CD4-positive, alpha-beta T cell treated with Interleukin-17A for 4 hours (primary cell): ENCODE data around the gene PKP1.

ENCODE experiments used
- DNase-seq: peaks from one replicate; pipeline ENCODE4 v3.0.0-alpha.2; 2020; ENCODE audit warnings: mixed read lengths

PKP1 gene

GRCh38 chr1:201310986-201311355 is 27.7 kb downstream of the PKP1 start:
- DNase-seq = no peak

GRCh38 chr1:201311356-201312011 is 28.2 kb downstream of the PKP1 start:
- DNase-seq = no peak

- no peak for DNase-seq
Measured at GRCh38 chr1:201312298-201312697, 29.0 kb downstream of the PKP1 start.

GRCh38 chr1:201313086-201313485 is 29.8 kb downstream of the PKP1 start:
- no peak for DNase-seq

- no peak for DNase-seq
Measured at GRCh38 chr1:201316556-201316955, 33.2 kb downstream of the PKP1 start.

GRCh38 chr1:201317551-201317950 is 34.2 kb downstream of the PKP1 start:
- DNase-seq = no peak

GRCh38 chr1:201318504-201319340 is 35.4 kb downstream of the PKP1 start:
- no peak for DNase-seq

- no peak for DNase-seq
Measured at GRCh38 chr1:201319631-201320030, 36.3 kb downstream of the PKP1 start.

GRCh38 chr1:201320168-201320788 is 37.0 kb downstream of the PKP1 start:
- no peak for DNase-seq

- no peak for DNase-seq
Measured at GRCh38 chr1:201321826-201322390, 38.6 kb downstream of the PKP1 start.

GRCh38 chr1:201322653-201323510 is 39.6 kb downstream of the PKP1 start:
- DNase-seq = no peak

- DNase-seq = no peak
Measured at GRCh38 chr1:201324306-201324705, 41.0 kb downstream of the PKP1 start.

- DNase-seq = no peak
Measured at GRCh38 chr1:201324821-201325677, 41.7 kb downstream of the PKP1 start.

GRCh38 chr1:201325678-201326060 is 42.4 kb downstream of the PKP1 start:
- no peak for DNase-seq

- no peak for DNase-seq
Measured at GRCh38 chr1:201326710-201327109, 43.4 kb downstream of the PKP1 start.

- no peak for DNase-seq
Measured at GRCh38 chr1:201327687-201328240, 44.5 kb downstream of the PKP1 start.

GRCh38 chr1:201328576-201328975 is 45.3 kb downstream of the PKP1 start:
- no peak for DNase-seq

- DNase-seq = no peak
Measured at GRCh38 chr1:201329286-201329685, 46.0 kb downstream of the PKP1 start.

- DNase-seq = no peak
Measured at GRCh38 chr1:201329801-201330200, 46.5 kb downstream of the PKP1 start.

GRCh38 chr1:201330541-201330940 is 47.2 kb downstream of the PKP1 start:
- no peak for DNase-seq

GRCh38 chr1:201331166-201331565 is 47.9 kb downstream of the PKP1 start:
- DNase-seq = no peak
